B cell (primary cell): Measurements from ENCODE around the gene MT1A.

ENCODE experiments used
- EZH2 ChIP-seq: IDR thresholded peaks from 2 replicates; pipeline ENCODE4 v1.6.1; 2012; ENCODE audit warnings: borderline replicate concordance, low read depth, mild to moderate bottlenecking, moderate library complexity, low read length; ENCODE audit not compliant: insufficient read depth, poor library complexity, severe bottlenecking
- TF ChIP-seq, protein P1 (sequence below): fragments of 200-600 bp; IDR thresholded peaks from one replicate; pipeline ENCODE4 v1.8.0; 2022; ENCODE audit warnings: antibody characterized with exemption, mild to moderate bottlenecking

DNA sequence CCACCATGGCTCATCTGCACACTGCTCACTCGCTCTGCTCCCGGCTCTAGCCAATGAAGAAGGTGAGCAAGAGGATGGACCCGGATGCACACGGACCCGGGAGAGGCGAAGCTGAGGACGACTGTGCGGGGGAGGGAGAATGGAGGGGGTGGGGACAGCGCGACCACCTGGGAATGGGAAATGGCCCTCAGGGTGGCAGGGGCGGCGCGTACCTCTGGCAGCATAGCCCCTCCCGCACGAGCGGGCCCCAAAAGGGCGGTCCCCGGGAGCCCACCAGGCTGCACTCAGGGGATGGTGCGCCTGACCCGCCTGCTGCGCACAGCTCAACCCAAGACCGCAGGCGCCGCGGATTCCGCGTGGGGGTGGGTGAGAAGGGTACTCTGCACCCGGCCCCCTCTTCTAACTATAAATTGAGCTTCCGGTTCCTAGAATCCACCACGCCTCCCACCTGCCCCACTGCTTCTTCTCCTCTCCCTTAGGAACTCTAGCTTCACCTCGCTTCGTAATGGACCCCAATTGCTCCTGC is 37.3 kb downstream of the MT1A start:
- TF ChIP-seq, protein P1, sequence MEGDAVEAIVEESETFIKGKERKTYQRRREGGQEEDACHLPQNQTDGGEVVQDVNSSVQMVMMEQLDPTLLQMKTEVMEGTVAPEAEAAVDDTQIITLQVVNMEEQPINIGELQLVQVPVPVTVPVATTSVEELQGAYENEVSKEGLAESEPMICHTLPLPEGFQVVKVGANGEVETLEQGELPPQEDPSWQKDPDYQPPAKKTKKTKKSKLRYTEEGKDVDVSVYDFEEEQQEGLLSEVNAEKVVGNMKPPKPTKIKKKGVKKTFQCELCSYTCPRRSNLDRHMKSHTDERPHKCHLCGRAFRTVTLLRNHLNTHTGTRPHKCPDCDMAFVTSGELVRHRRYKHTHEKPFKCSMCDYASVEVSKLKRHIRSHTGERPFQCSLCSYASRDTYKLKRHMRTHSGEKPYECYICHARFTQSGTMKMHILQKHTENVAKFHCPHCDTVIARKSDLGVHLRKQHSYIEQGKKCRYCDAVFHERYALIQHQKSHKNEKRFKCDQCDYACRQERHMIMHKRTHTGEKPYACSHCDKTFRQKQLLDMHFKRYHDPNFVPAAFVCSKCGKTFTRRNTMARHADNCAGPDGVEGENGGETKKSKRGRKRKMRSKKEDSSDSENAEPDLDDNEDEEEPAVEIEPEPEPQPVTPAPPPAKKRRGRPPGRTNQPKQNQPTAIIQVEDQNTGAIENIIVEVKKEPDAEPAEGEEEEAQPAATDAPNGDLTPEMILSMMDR, result no peak
- no peak for TF ChIP-seq EZH2
